ENCODE measurements around the gene HLA-DRB5.
"Not testable (repeated sequence)": the region's sequence is repeated elsewhere in the genome, so short reads cannot be mapped to it uniquely, and the experiment has no call there.

Gene HLA-DRB5

DNA sequence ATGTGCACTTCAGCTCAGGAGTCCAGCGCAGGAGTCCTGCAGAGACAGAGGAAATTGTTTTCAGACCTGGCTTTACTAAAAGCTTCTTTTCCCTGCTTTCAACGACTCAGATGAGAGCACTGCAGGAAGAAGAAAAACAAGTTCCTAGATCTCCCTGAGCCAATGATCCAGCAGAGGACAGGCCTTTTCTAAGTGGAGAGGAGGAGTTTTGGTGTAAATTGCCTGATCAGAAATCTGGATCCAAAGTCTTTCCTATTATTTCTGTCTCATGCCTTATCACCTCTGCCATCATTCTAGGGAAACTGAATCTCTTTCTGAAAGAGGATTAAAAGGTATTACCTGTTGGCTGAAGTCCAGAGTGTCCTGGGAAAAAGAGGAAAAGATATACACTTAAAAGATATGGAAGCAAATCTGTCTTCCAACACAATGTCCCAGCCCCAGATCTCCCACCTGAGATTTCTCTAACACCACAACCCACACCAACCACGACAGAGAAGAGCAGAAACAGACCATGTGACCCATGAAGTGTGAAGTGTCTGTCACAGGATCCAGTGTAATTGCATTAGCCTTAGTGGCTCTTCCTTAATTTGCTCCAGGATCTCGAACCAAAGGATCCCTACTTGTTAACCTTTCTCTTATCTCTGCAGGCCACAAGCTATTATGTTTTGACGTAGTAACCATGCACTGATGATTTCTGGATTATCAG, 23.1 kb upstream of the HLA-DRB5 start:
- ATAC-seq (replicated peaks; ENCODE audit: extremely low read depth, poor library complexity, severe bottlenecking) = no peak
- peaks cover 17% of the 10 kb centered on the region for H3K27me3 Mint-ChIP-seq
- no peak overlapping the region for H3K27ac Mint-ChIP-seq (ENCODE audit: low read depth)
- no peak for DNase-seq (ENCODE audit: low spot score in 2 of 2)
- H3K9me3 Mint-ChIP-seq = no peaks in the 10 kb centered on the region
- H3K36me3 Mint-ChIP-seq (ENCODE audit: insufficient read depth) = peaks cover 2% of the 10 kb centered on the region
- H3K4me3 Mint-ChIP-seq = no peak overlapping the region
- peaks cover 14% of the 10 kb centered on the region for H3K4me1 Mint-ChIP-seq

DNA sequence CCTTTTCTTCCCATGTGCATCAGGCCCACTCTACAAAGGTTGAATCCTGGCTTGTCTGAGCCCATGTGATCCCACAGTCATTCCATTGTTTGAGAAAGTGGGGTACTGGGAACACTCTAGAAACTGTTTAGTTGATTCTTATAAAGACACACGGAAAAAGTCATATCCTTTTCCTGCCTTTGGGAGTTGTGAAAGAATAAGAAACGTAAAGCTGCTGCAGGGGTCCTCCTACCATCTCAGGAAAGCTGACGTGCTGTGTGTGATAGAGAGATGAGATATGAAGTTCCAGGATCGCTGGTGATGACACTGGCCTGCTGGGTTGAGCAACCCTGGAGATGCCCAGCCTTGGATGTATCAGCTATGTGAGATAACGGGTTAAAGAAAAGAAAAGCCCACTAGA, 21.3 kb upstream of the HLA-DRB5 start:
- Mint-ChIP-seq H3K27me3 (peaks cover 19% of the 10 kb centered on the region), H3K4me1 (peaks cover 19% of the 10 kb centered on the region), H3K27ac (ENCODE audit: low read depth) (no peak overlapping the region), H3K9me3 (no peaks in the 10 kb centered on the region), H3K4me3 (no peak overlapping the region), H3K36me3 (ENCODE audit: insufficient read depth) (peaks cover 2% of the 10 kb centered on the region)
- no peak for DNase-seq (ENCODE audit: low spot score in 2 of 2)
- ATAC-seq (replicated peaks; ENCODE audit: extremely low read depth, poor library complexity, severe bottlenecking) = no peak

DNA sequence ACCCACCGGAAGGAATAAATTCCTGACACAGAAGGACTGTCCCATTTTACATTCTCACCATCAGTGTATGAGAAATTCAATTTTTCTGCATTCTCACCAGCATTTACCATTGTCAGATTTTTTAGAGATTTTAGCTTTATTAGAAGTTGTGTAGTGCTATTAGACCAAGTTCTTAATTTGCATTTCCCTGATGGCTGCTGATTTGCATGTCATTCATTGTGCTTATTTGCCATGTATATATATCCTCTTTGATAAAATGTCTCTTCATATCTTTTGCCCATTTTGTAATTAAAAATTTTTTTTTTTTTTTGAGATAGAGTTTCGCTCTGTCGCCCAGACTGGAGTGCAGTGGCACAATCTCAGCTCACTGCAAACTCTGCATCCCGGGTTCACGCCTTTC, 9.8 kb upstream of the HLA-DRB5 start:
- Mint-ChIP-seq H3K9me3 (peaks cover 15% of the 10 kb centered on the region), H3K27ac (ENCODE audit: low read depth) (no peak overlapping the region), H3K4me1 (no peaks in the 10 kb centered on the region), H3K36me3 (ENCODE audit: insufficient read depth) (peaks cover 2% of the 10 kb centered on the region), H3K4me3 (no peak overlapping the region), H3K27me3 (peaks cover 13% of the 10 kb centered on the region)
- ATAC-seq (replicated peaks; ENCODE audit: extremely low read depth, poor library complexity, severe bottlenecking) (no peak), DNase-seq (ENCODE audit: low spot score in 2 of 2) (no peak)

DNA sequence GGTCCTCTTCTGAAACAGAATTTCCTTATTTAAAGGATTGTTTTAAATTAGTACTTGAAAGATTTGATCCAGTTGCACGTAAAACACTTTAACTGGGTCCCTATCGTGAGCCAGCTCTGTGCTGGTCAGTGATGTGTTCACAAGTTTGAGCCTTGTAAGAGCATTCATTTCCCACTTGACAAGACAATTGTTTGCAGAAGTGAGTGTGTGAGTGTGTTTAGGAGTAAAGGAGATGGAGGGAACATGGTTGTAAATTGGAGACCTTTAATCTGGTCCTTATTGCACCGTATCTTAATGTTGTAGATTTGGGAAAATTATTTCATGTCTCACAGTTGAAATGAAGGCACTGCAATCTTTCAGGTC, 325 bp upstream of the HLA-DRB5 start:
- peak; percentile 27 for ATAC-seq (replicated peaks; ENCODE audit: extremely low read depth, poor library complexity, severe bottlenecking)
- Mint-ChIP-seq H3K4me3 (peak overlapping the region; percentile 60), H3K27ac (ENCODE audit: low read depth) (peak overlapping the region; percentile 91), H3K4me1 (peaks cover 40% of the 10 kb centered on the region)
- not testable (repeated sequence) for H3K9me3 Mint-ChIP-seq; H3K27me3 Mint-ChIP-seq; DNase-seq (ENCODE audit: low spot score in 2 of 2); H3K36me3 Mint-ChIP-seq (ENCODE audit: insufficient read depth)

DNA sequence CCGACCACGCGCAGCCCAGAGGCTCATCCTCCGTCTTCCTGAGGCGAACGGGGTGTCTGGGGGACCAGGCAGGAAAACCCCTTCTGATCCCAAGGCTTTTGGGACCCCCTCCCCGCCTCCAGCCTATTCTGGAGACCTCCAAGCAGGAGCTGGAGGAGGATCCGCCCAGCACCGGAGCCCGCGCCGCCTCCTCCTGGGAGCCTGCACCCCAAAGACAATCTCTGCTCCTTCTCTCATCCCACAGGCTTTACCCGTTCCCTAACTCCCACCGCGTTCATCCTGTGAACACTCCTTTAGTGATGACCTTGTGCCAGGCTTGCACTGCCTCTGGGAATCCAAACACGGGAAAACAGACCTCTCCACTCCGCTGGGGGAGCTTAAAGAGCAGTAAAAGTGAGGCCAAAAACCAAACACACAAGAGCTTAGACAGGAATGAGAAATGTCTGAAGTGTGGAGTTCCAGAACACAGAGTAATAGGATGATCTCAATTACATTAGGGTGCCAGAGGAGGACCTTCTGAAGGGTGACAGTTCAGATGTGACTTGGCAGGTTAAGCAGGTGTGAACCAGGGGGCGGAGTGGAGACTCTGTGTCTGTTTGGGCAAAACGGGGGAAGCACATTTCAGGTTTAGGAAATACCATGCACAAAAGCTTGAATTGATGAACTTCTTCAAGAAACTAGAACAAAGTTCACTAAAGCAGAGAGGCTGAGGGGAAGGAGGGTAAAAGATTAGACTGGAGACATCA, 7.6 kb downstream of the HLA-DRB5 start:
- no peak for ATAC-seq (replicated peaks; ENCODE audit: extremely low read depth, poor library complexity, severe bottlenecking)
- H3K9me3 Mint-ChIP-seq = no peaks in the 10 kb centered on the region
- peaks cover 37% of the 10 kb centered on the region for H3K4me1 Mint-ChIP-seq
- no peak for DNase-seq (ENCODE audit: low spot score in 2 of 2)
- no peaks in the 10 kb centered on the region for H3K27me3 Mint-ChIP-seq
- peaks cover 24% of the 10 kb centered on the region for H3K36me3 Mint-ChIP-seq (ENCODE audit: insufficient read depth)
- H3K27ac Mint-ChIP-seq (ENCODE audit: low read depth) = peak overlapping the region; percentile 26
- H3K4me3 Mint-ChIP-seq = no peak overlapping the region

DNA sequence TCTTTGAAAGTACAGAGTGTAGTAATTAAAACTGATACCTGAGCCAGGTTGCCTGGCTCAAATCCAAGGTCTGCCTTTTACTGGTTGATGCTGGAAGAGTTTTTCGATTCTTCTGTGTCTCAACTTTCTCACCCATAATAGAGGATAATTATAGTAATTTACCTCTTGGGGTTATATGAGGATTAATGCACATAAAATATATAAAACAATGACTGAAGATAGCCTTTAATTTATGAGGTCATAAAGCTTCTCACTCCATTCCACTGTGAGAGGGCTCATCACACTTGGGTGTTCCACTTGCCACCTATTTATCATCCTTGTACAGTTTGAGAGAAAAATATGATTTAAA, 10.2 kb downstream of the HLA-DRB5 start:
- Mint-ChIP-seq H3K9me3 (no peaks in the 10 kb centered on the region), H3K36me3 (ENCODE audit: insufficient read depth) (peaks cover 22% of the 10 kb centered on the region), H3K4me1 (peaks cover 24% of the 10 kb centered on the region), H3K4me3 (no peak overlapping the region), H3K27me3 (no peaks in the 10 kb centered on the region), H3K27ac (ENCODE audit: low read depth) (no peak overlapping the region)
- no peak for DNase-seq (ENCODE audit: low spot score in 2 of 2)
- ATAC-seq (replicated peaks; ENCODE audit: extremely low read depth, poor library complexity, severe bottlenecking) = no peak

DNA sequence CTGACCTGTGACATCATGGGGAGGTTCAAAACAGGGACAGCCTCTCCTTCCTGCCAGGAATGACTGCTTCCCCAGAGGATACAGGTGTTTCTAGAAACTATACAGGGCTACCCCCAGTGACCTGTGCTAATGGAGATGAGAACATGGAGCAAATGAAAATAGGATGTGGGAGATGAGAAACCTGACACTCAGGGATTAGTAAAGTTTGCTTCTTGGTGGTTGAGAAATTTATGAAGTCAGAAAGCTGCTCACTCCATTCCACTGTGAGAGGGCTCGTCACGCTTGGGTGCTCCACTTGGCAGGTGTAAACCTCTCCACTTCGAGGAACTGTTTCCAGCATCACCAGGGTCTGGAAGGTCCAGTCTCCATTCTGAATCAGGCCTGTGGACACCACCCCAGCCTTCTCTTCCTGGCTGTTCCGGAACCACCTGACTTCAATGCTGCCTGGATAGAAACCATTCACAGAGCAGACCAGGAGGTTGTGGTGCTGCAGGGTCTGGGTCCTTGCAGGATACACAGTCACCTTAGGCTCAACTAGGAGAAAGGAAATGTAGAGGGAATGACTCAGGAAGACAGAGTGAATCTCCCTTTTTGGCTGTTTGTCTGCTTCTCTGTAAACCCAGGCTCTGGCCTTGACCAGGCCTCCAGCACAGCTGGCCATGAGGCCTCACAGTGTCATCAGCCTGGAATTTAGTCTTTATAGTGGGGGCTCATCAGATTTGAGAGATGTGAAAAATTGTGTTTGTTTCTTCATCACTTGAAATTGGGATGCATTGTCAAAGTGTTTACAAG, 10.8 kb downstream of the HLA-DRB5 start:
- no peak for ATAC-seq (replicated peaks; ENCODE audit: extremely low read depth, poor library complexity, severe bottlenecking)
- DNase-seq (ENCODE audit: low spot score in 2 of 2) = no peak
- Mint-ChIP-seq H3K4me3 (no peak overlapping the region), H3K27ac (ENCODE audit: low read depth) (no peak overlapping the region), H3K4me1 (peaks cover 22% of the 10 kb centered on the region), H3K27me3 (no peaks in the 10 kb centered on the region), H3K9me3 (no peaks in the 10 kb centered on the region), H3K36me3 (ENCODE audit: insufficient read depth) (peaks cover 21% of the 10 kb centered on the region)

DNA sequence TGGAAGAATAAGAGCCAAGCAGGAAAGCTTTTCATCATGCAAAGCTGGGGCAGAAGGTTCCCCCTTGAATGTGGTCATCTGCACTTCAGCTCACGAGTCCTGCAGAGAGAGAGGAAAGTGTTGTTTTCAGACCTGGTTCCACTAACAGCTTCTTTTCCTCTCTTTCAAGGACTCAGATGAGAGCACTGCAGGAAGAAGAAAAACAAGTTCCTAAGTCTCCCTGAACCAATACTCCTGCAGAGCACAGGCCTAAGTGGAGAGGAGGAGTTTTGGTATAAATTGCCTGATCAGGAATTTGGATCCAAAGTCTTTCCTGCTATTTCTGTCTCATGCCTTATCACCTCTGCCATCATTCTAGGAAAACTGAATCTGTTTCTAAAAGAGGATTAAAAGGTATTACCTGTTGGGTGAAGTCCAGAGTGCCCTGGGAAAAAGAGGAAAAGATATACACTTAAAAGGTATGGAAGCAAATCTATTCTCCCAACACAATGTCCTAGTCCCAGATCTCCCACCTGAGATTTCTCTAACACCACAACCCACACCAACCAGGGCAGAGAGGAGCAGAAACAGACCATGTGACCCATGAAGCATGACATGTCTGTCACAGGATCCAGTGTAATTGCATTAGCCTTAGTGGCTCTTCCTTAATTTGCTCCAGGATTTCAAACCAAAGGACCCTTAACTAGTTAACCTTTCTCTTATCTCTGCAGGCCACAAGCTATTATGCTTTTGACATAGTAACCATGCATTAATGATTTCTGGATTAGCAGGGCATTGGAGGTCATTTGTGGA, 12.2 kb downstream of the HLA-DRB5 start:
- peaks cover 21% of the 10 kb centered on the region for H3K36me3 Mint-ChIP-seq (ENCODE audit: insufficient read depth)
- H3K27ac Mint-ChIP-seq (ENCODE audit: low read depth) = no peak overlapping the region

DNA sequence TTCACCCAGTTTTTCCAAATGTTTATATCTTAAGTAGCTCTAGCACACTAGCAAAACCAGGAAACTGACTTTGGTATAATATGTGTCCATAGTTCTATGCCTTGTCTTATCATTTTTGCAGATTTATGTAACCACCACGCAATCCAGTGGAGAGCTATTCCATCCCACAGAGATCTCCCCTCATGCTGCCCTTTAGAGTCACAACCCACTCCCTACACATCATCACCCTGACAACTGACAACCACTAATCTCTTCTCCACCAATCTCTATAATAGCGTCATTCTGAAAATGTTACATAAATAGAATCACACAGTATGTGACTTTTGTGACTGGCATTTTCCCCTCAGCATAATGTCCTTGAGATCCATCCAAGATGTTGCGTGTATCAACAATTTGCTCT, 29.1 kb downstream of the HLA-DRB5 start:
- ATAC-seq (replicated peaks; ENCODE audit: extremely low read depth, poor library complexity, severe bottlenecking) (no peak), DNase-seq (ENCODE audit: low spot score in 2 of 2) (no peak)
- no peaks in the 10 kb centered on the region for H3K9me3 Mint-ChIP-seq
- H3K4me1 Mint-ChIP-seq = no peaks in the 10 kb centered on the region
- no peak overlapping the region for H3K4me3 Mint-ChIP-seq
- peaks cover 14% of the 10 kb centered on the region for H3K27me3 Mint-ChIP-seq
- no peaks in the 10 kb centered on the region for H3K36me3 Mint-ChIP-seq (ENCODE audit: insufficient read depth)
- H3K27ac Mint-ChIP-seq (ENCODE audit: low read depth) = no peak overlapping the region

More for the DNA sequence above, 12.2 kb downstream of the HLA-DRB5 start:
- Mint-ChIP-seq H3K4me3 (no peak overlapping the region), H3K9me3 (no peaks in the 10 kb centered on the region), H3K27me3 (no peaks in the 10 kb centered on the region), H3K4me1 (peaks cover 13% of the 10 kb centered on the region)
- ATAC-seq (replicated peaks; ENCODE audit: extremely low read depth, poor library complexity, severe bottlenecking) (no peak), DNase-seq (ENCODE audit: low spot score in 2 of 2) (no peak)

DNA sequence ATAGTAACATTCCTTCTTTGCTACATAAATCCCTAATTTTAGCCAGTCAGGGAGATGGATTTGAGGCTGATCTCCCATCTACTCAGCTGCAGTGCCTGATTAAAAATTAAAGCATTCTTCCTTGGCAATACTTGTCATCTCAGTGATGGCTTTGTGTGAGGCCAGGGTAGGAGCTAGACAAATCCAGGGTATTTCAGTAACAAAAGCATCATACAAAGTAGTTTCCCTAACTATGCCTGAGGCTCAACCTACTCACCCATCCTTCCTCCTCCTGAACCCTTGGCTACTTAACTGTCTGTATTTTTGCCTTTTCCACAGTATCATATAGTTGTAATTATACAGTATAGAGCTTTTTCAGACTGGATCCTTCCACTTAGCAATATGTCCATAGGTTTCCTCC, 37.7 kb downstream of the HLA-DRB5 start:
- Mint-ChIP-seq H3K4me3 (no peak overlapping the region), H3K27ac (ENCODE audit: low read depth) (no peak overlapping the region), H3K27me3 (peaks cover 77% of the 10 kb centered on the region), H3K4me1 (no peaks in the 10 kb centered on the region), H3K36me3 (ENCODE audit: insufficient read depth) (no peaks in the 10 kb centered on the region), H3K9me3 (no peaks in the 10 kb centered on the region)
- DNase-seq (ENCODE audit: low spot score in 2 of 2) = no peak
- ATAC-seq (replicated peaks; ENCODE audit: extremely low read depth, poor library complexity, severe bottlenecking) = no peak

DNA sequence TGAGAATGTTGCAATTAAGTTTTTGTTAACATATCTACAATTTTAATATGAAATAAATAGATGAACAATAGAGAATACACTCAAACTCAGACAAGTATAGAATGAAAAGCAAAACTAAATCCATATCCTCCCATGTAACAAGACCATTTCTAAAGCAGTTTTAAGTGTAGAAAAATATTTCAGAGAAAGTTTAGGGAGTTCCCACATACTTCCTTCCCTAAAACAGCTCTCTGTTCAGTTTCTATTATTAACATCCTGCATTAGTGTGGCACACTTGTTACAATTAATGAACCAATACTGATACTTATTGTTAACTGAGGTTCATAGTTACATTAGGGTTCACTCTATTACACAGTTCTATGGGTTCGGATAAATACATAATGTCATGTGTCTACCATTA, 38.4 kb downstream of the HLA-DRB5 start:
- DNase-seq (ENCODE audit: low spot score in 2 of 2) = no peak
- Mint-ChIP-seq H3K27me3 (peaks cover 70% of the 10 kb centered on the region), H3K36me3 (ENCODE audit: insufficient read depth) (no peaks in the 10 kb centered on the region), H3K4me1 (no peaks in the 10 kb centered on the region), H3K27ac (ENCODE audit: low read depth) (no peak overlapping the region), H3K9me3 (no peaks in the 10 kb centered on the region), H3K4me3 (no peak overlapping the region)
- no peak for ATAC-seq (replicated peaks; ENCODE audit: extremely low read depth, poor library complexity, severe bottlenecking)

DNA sequence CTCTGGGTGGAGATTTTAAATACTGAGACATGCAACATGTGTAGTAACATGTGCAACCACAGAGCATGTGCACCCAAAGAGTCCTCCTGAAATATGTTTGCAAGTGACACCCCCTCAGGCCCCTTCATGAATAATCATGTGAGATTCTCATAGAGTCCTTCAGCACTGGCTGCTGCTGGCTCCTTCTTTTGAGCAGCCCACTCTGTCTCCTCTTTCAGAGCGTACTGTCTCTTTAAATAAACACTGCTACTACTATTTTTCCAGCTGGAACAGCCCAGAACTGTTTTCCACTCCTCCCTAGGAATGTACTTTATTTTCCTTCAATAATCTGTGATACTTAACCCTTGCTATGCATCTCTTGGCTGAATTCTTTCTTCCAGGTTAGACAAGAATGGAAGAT, 42.0 kb downstream of the HLA-DRB5 start:
- Mint-ChIP-seq H3K27ac (ENCODE audit: low read depth) (no peak overlapping the region), H3K9me3 (no peaks in the 10 kb centered on the region), H3K27me3 (peaks cover 52% of the 10 kb centered on the region), H3K36me3 (ENCODE audit: insufficient read depth) (no peaks in the 10 kb centered on the region), H3K4me3 (no peak overlapping the region), H3K4me1 (no peaks in the 10 kb centered on the region)
- ATAC-seq (replicated peaks; ENCODE audit: extremely low read depth, poor library complexity, severe bottlenecking) = no peak
- no peak for DNase-seq (ENCODE audit: low spot score in 2 of 2)

All from central memory CD8-positive, alpha-beta T cell (primary cell).